HepG2 (cell line): ENCODE data around the gene TBL2. TPM values are rescaled to one million over a fixed set of nuclear protein-coding genes. Genes with fewer than 3 reads are reported as not detected.
A peak's percentile ranks its signal among the peaks of the same experiment; 100 is the strongest.

Experiments used
- CBFB ChIP-seq: sonication (generic); formaldehyde crosslinking; IDR thresholded peaks from 2 replicates; pipeline ENCODE4 v1.4.0; 2020; ENCODE audit warnings: missing genetic modification reagents
- DNMT3B ChIP-seq: conservative IDR thresholded peaks from 2 replicates; pipeline ENCODE4 v1.6.1; 2016; ENCODE audit warnings: missing biosample characterization, control low read depth
- FOXA1 ChIP-seq, 2 experiments: fragments of 450-650 bp in 1 of 2; sonication (generic) in 1 of 2; formaldehyde crosslinking in 1 of 2; IDR thresholded peaks; 2 replicates each; pipeline versions ENCODE4 v1.4.0 to v1.6.1; 2016 to 2020; ENCODE audit warnings: missing genetic modification reagents in 1 of 2
- HES4 ChIP-seq: sonication (generic); formaldehyde crosslinking; IDR thresholded peaks from 2 replicates; pipeline ENCODE4 v1.9.0; 2021; ENCODE audit warnings: mild to moderate bottlenecking, missing genetic modification reagents, borderline replicate concordance
- KDM2A ChIP-seq: sonication (generic); formaldehyde crosslinking; IDR thresholded peaks from 2 replicates; pipeline ENCODE4 v1.4.0; 2020; ENCODE audit warnings: low read depth, missing genetic modification reagents, borderline replicate concordance
- KLF12 ChIP-seq: sonication (generic); formaldehyde crosslinking; IDR thresholded peaks from 2 replicates; pipeline ENCODE4 v1.4.0; 2020; ENCODE audit warnings: missing genetic modification reagents, borderline replicate concordance
- MAF1 ChIP-seq: sonication (generic); formaldehyde crosslinking; IDR thresholded peaks from 2 replicates; pipeline ENCODE4 v1.5.0; 2020; ENCODE audit warnings: missing genetic modification reagents, borderline replicate concordance
- ONECUT2 ChIP-seq: sonication (generic); formaldehyde crosslinking; IDR thresholded peaks from 2 replicates; pipeline ENCODE4 v1.4.0; 2020; ENCODE audit warnings: missing genetic modification reagents
- RCOR2 ChIP-seq: IDR thresholded peaks from 2 replicates; pipeline ENCODE4 v1.6.1; 2016; ENCODE audit warnings: missing biosample characterization, missing genetic modification reagents
- SALL2 ChIP-seq: sonication (generic); formaldehyde crosslinking; IDR thresholded peaks from 2 replicates; pipeline ENCODE4 v1.8.1; 2023; ENCODE audit warnings: mild to moderate bottlenecking, missing genetic modification reagents, inconsistent platforms
- SAP130 ChIP-seq: IDR thresholded peaks from 2 replicates; pipeline ENCODE4 v1.6.1; 2016; ENCODE audit warnings: low read depth
- SPEN ChIP-seq: sonication (generic); formaldehyde crosslinking; IDR thresholded peaks from 2 replicates; pipeline ENCODE4 v1.5.1; 2020; ENCODE audit warnings: low read depth, mild to moderate bottlenecking, missing genetic modification reagents
- TEAD3 ChIP-seq: optimal IDR thresholded peaks from 2 replicates; pipeline ENCODE3; 2016; ENCODE audit warnings: borderline replicate concordance
- ZBED4 ChIP-seq: sonication (generic); formaldehyde crosslinking; IDR thresholded peaks from 2 replicates; pipeline ENCODE4 v1.4.0; 2020; ENCODE audit warnings: missing genetic modification reagents, borderline replicate concordance
- ZKSCAN1 ChIP-seq: fragments of 150-350 bp; IDR thresholded peaks from 2 replicates; pipeline ENCODE4 v1.6.1; 2014; ENCODE audit warnings: low read length
- ZNF30 ChIP-seq: sonication (generic); formaldehyde crosslinking; IDR thresholded peaks from 2 replicates; pipeline ENCODE4 v1.5.0; 2020; ENCODE audit warnings: mild to moderate bottlenecking, missing genetic modification reagents
- ZNF558 ChIP-seq: sonication (generic); formaldehyde crosslinking; IDR thresholded peaks from 2 replicates; pipeline ENCODE4 v1.9.0; 2022; ENCODE audit warnings: mild to moderate bottlenecking, missing genetic modification reagents, borderline replicate concordance
- ZNF598 ChIP-seq: sonication (generic); formaldehyde crosslinking; IDR thresholded peaks from 2 replicates; pipeline ENCODE4 v1.5.1; 2020; ENCODE audit warnings: mild to moderate bottlenecking, missing genetic modification reagents, borderline replicate concordance
- ZNF737 ChIP-seq: sonication (generic); formaldehyde crosslinking; IDR thresholded peaks from 2 replicates; pipeline ENCODE4 v1.5.0; 2020; ENCODE audit warnings: missing genetic modification reagents, mild to moderate bottlenecking, borderline replicate concordance
- ZNF816 ChIP-seq: sonication (generic); formaldehyde crosslinking; IDR thresholded peaks from 2 replicates; pipeline ENCODE4 v1.8.0; 2022; ENCODE audit warnings: missing genetic modification reagents, mild to moderate bottlenecking, borderline replicate concordance
- polyA plus RNA-seq, 8 experiments: library from polyadenylated mRNA; depleted of rRNA in 3 of 8; stranded (reverse) in 7 of 8; unstranded in 1 of 8; fragments of >200 nt; fragmentation: Illumina TruSeq in 4 of 8; extraction: Trizol in 4 of 8; gene quantifications; 2 replicates each; pipeline versions ENCODE4 v1.2.1 to v1.2.3, GENCODE V29; 2011 to 2016; ENCODE audit warnings: low read depth in 4 of 8, missing spikeins in 1 of 8, mixed read lengths in 1 of 8; ENCODE audit not compliant: insufficient read depth in 1 of 8
- total RNA-seq, 5 experiments: library from RNA; depleted of rRNA; stranded (reverse); fragments of >200 nt; fragmentation: Illumina TruSeq; extraction: Trizol; gene quantifications; 2 replicates each; pipeline ENCODE4 v1.2.3, GENCODE V29; 2016; ENCODE audit warnings: low read depth in 1 of 5
- TF ChIP-seq, protein P1 (sequence below), 2 experiments: sonication (generic) in 1 of 2; formaldehyde crosslinking in 1 of 2; IDR thresholded peaks; 2 replicates each; pipeline versions ENCODE4 v1.4.0 to v1.6.1; 2018 to 2020; ENCODE audit warnings: missing genetic modification reagents in 2 of 2, borderline replicate concordance in 1 of 2, low read depth in 1 of 2, mild to moderate bottlenecking in 1 of 2, missing biosample characterization in 1 of 2
- TF ChIP-seq, protein P2 (sequence below): IDR thresholded peaks from 2 replicates; pipeline ENCODE4 v1.6.1; 2016; ENCODE audit warnings: mild to moderate bottlenecking, missing biosample characterization, missing genetic modification reagents
- TF ChIP-seq, protein P3 (sequence below): sonication (generic); formaldehyde crosslinking; conservative IDR thresholded peaks from 2 replicates; pipeline ENCODE4 v1.8.0; 2022; ENCODE audit warnings: missing genetic modification reagents

TBL2 gene
- total and polyA plus RNA-seq, 2 of the 13 experiments (the other 11 are each of a cell fraction or from before 2014, with no cell fraction given): 43.4 to 47.2 TPM

DNA sequence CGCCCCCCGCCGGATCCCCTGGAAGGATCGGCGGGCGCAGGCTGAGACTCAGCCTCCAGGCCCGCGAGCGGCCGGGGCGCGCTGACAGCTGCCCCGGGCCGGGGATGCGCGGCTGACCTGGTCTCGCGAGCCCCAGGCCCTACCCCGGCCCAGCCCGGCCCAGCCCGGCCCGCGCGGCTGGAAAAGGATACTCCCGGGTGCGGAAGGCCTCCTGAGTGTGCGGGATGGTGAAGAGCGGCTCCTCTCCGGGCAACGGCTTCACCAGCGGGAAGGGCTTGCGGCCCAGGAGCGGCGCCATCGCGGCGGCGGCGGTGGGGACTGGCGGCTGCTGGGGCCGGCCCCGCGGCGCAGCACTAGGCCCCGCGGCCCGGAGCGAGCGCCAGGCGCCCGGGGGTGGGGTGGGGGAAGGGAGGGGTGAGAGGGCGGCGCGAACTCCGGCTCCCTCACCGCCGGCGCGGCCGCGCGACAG, 56.7 kb downstream of the TBL2 start (continued):
- TF ChIP-seq ZBED4: 0 out of 2 replicates have a peak, but pooled peaks have one; percentile 12
- no peak for TF ChIP-seq DNMT3B (CRISPR knock-in tag)
- TF ChIP-seq TEAD3 (CRISPR knock-in tag): no peak
- TF ChIP-seq, protein P1, sequence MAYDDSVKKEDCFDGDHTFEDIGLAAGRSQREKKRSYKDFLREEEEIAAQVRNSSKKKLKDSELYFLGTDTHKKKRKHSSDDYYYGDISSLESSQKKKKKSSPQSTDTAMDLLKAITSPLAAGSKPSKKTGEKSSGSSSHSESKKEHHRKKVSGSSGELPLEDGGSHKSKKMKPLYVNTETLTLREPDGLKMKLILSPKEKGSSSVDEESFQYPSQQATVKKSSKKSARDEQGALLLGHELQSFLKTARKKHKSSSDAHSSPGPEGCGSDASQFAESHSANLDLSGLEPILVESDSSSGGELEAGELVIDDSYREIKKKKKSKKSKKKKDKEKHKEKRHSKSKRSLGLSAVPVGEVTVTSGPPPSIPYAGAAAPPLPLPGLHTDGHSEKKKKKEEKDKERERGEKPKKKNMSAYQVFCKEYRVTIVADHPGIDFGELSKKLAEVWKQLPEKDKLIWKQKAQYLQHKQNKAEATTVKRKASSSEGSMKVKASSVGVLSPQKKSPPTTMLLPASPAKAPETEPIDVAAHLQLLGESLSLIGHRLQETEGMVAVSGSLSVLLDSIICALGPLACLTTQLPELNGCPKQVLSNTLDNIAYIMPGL (CRISPR knock-in tag; IDR thresholded peaks at IDR 0.05; ENCODE audit: borderline replicate concordance in 1 of 2, low read depth in 1 of 2): no peak
- TF ChIP-seq, protein P2, sequence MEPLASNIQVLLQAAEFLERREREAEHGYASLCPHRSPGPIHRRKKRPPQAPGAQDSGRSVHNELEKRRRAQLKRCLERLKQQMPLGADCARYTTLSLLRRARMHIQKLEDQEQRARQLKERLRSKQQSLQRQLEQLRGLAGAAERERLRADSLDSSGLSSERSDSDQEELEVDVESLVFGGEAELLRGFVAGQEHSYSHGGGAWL (CRISPR knock-in tag): 0 out of 2 replicates have a peak, but pooled peaks have one; percentile 3
- TF ChIP-seq RCOR2 (CRISPR knock-in tag): no peak
- TF ChIP-seq KDM2A (CRISPR knock-in tag): no peak
- no peak for TF ChIP-seq SALL2 (CRISPR knock-in tag)
- no peak for TF ChIP-seq SAP130
- 0 out of 2 replicates have a peak, but pooled peaks have one; percentile 55 for TF ChIP-seq ZNF30 (CRISPR knock-in tag)
- TF ChIP-seq ZNF558 (CRISPR knock-in tag): peak; percentile 50; the same call in 1 of the 2 replicates
- no peak for TF ChIP-seq ONECUT2 (CRISPR knock-in tag)
- peak; percentile 71 for TF ChIP-seq SPEN (CRISPR knock-in tag)
- TF ChIP-seq ZNF598 (CRISPR knock-in tag): no peak
- TF ChIP-seq ZNF816 (CRISPR knock-in tag): no peak
- no peak for TF ChIP-seq ZNF737 (CRISPR knock-in tag)
- peak; percentile 19; the same call in 1 of the 2 replicates for TF ChIP-seq HES4 (CRISPR knock-in tag)
- TF ChIP-seq, protein P3, sequence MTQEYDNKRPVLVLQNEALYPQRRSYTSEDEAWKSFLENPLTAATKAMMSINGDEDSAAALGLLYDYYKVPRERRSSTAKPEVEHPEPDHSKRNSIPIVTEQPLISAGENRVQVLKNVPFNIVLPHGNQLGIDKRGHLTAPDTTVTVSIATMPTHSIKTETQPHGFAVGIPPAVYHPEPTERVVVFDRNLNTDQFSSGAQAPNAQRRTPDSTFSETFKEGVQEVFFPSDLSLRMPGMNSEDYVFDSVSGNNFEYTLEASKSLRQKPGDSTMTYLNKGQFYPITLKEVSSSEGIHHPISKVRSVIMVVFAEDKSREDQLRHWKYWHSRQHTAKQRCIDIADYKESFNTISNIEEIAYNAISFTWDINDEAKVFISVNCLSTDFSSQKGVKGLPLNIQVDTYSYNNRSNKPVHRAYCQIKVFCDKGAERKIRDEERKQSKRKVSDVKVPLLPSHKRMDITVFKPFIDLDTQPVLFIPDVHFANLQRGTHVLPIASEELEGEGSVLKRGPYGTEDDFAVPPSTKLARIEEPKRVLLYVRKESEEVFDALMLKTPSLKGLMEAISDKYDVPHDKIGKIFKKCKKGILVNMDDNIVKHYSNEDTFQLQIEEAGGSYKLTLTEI (CRISPR knock-in tag): no peak
- no peak for TF ChIP-seq KLF12 (CRISPR knock-in tag)
- 0 out of 2 replicates have a peak, but pooled peaks have one; percentile 18 for TF ChIP-seq MAF1 (CRISPR knock-in tag)
- no peak for TF ChIP-seq FOXA1 (IDR thresholded peaks at IDR 0.05)
- no peak for TF ChIP-seq FOXA1 (CRISPR knock-in tag; IDR thresholded peaks at IDR 0.05)
- TF ChIP-seq ZKSCAN1: no peak
- TF ChIP-seq CBFB (CRISPR knock-in tag): peak; percentile 53; the same call in 1 of the 2 replicates
